ENCODE results near the gene MYO6.

- no peak for TF ChIP-seq CTCF (IDR thresholded peaks at IDR 0.05)
- TF ChIP-seq POLR2A (IDR thresholded peaks at IDR 0.05), result no peak
Measured at GRCh38 chr6:75880305-75880704, 131.3 kb downstream of the MYO6 start.

Measured in thyroid gland (tissue), 4 donors.